ENCODE data around the gene LIMS2.

LIMS2 gene

DNA sequence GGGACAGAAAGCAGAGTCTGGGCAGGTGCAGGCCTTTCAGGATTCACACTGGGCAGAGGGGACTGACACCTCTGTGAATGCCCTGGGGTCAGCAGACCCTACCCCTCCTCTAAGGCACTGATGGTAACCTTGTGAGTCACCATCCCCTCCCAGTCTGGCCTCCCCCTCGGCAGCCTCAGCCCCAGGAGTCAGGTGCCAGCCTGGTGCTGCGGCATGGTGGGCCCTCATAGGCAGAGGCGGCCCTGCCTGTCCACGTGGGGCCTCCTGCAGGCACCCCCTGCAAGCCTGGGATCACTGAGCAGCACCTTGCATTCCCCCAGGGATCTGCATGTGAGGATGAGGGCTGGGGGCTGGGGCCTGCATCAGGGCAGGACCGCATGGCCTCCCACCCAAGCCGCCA is 34.2 kb downstream of the LIMS2 start:
- POLR2A ChIA-PET: no interaction called here

DNA sequence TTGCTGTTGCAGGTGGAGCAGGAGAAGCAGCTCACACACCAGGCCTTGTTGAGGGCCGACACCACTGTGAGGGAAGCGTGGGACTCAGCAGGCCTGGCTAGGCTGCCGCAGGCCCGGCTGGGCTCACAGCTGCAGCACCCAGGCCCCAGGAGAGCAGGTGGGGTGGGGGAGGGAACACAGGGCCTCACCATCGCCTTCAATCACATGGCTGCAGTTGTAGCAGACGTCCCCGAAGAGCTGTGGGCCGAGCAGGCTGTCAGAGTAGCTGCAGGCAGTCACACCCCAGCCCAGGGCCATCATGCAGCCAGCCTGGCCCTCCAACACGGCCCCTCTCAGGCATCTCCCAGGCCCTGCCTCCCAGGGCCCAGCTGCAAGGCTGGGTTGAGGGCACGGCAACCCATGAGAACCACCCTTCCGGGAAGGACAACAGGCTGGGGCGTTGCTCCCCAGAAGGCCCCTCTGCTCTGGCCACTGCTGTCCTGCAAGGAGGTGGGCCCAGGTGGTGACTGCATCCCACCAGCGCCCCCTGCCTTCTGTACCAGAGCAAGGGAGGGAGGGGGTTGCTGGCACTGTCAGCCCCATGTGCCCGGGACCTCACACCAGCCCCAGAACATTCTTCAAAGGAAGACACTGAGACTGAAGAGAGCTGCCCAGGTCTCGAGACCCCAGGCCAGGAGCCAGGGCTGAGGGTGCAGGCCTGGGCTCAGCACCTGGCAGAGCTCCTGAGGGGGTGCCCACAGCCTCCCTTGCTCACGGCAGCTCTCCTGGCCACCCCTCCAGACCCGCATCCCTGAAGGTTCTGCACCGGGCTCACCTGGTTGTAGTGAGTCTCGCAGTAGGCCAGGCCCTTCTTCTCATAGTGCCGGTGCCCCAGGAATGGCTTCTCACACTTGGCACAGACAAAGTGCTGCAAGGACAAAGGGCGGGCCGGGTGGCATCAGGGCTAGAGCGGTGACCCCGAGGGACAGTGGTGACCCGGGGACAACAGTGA is 35.0 kb downstream of the LIMS2 start:
- POLR2A ChIA-PET: no interaction called here
- TF ChIP-seq, protein P1, sequence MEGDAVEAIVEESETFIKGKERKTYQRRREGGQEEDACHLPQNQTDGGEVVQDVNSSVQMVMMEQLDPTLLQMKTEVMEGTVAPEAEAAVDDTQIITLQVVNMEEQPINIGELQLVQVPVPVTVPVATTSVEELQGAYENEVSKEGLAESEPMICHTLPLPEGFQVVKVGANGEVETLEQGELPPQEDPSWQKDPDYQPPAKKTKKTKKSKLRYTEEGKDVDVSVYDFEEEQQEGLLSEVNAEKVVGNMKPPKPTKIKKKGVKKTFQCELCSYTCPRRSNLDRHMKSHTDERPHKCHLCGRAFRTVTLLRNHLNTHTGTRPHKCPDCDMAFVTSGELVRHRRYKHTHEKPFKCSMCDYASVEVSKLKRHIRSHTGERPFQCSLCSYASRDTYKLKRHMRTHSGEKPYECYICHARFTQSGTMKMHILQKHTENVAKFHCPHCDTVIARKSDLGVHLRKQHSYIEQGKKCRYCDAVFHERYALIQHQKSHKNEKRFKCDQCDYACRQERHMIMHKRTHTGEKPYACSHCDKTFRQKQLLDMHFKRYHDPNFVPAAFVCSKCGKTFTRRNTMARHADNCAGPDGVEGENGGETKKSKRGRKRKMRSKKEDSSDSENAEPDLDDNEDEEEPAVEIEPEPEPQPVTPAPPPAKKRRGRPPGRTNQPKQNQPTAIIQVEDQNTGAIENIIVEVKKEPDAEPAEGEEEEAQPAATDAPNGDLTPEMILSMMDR (tag by site-specific recombination; IDR thresholded peaks at IDR 0.05): 0 out of 2 replicates have a peak, but pooled peaks have one; percentile 9
- TF ChIP-seq ZIC2 (tag by site-specific recombination; IDR thresholded peaks at IDR 0.05) (peak; percentile 14; the same call in 1 of the 2 replicates), ZNF169 (tag by site-specific recombination; IDR thresholded peaks at IDR 0.05) (no peak), ZNF248 (tag by site-specific recombination; IDR thresholded peaks at IDR 0.05) (no peak), ZFP69B (tag by site-specific recombination; IDR thresholded peaks at IDR 0.05) (peak; percentile 40; the same call in 1 of the 2 replicates)
- TF ChIP-seq, protein P2, sequence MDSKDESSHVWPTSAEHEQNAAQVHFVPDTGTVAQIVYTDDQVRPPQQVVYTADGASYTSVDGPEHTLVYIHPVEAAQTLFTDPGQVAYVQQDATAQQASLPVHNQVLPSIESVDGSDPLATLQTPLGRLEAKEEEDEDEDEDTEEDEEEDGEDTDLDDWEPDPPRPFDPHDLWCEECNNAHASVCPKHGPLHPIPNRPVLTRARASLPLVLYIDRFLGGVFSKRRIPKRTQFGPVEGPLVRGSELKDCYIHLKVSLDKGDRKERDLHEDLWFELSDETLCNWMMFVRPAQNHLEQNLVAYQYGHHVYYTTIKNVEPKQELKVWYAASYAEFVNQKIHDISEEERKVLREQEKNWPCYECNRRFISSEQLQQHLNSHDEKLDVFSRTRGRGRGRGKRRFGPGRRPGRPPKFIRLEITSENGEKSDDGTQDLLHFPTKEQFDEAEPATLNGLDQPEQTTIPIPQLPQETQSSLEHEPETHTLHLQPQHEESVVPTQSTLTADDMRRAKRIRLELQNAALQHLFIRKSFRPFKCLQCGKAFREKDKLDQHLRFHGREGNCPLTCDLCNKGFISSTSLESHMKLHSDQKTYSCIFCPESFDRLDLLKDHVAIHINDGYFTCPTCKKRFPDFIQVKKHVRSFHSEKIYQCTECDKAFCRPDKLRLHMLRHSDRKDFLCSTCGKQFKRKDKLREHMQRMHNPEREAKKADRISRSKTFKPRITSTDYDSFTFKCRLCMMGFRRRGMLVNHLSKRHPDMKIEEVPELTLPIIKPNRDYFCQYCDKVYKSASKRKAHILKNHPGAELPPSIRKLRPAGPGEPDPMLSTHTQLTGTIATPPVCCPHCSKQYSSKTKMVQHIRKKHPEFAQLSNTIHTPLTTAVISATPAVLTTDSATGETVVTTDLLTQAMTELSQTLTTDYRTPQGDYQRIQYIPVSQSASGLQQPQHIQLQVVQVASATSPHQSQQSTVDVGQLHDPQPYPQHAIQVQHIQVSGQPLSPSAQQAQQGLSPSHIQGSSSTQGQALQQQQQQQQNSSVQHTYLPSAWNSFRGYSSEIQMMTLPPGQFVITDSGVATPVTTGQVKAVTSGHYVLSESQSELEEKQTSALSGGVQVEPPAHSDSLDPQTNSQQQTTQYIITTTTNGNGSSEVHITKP (tag by site-specific recombination; IDR thresholded peaks at IDR 0.05): no peak
- TF ChIP-seq, protein P3, sequence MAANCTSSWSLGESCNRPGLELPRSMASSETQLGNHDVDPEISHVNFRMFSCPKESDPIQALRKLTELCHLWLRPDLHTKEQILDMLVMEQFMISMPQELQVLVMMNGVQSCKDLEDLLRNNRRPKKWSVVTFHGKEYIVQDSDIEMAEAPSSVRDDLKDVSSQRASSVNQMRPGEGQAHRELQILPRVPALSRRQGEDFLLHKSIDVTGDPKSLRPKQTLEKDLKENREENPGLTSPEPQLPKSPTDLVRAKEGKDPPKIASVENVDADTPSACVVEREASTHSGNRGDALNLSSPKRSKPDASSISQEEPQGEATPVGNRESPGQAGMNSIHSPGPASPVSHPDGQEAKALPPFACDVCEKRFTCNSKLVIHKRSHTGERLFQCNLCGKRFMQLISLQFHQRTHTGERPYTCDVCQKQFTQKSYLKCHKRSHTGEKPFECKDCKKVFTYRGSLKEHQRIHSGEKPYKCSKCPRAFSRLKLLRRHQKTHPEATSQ (tag by site-specific recombination; IDR thresholded peaks at IDR 0.05): no peak
- no peak overlapping the region for H3K27ac ChIP-seq (ENCODE audit: extremely low read depth, low read depth, low read length)
- CTCF ChIA-PET: interaction anchor here (0.6 to 4.5 kb wide), 7 partner anchors 10 to 73 kb away, joined by 3 to 31 read pairs (median 3); no protein-coding TSS in a partner anchor
- H3K9me3 ChIP-seq (ENCODE audit: control insufficient read depth, insufficient read depth, low read depth, low read length): no peaks in the 10 kb centered on the region
- H3K36me3 ChIP-seq (ENCODE audit: control insufficient read depth in 2 of 2, insufficient read depth in 1 of 2, low read length in 2 of 2): no peaks in the 10 kb centered on the region
- H3K4me1 ChIP-seq (ENCODE audit: control insufficient read depth, insufficient read depth, low read length): peaks cover 2% of the 10 kb centered on the region; the same call in 1 of the 2 replicates
- no peak overlapping the region for H3K4me3 ChIP-seq (ENCODE audit: low read depth, low read length)

More for the DNA sequence above, 34.2 kb downstream of the LIMS2 start:
- no peak overlapping the region for H3K4me3 ChIP-seq (ENCODE audit: low read depth, low read length)
- peak; percentile 39; the same call in 1 of the 2 replicates for TF ChIP-seq GLIS1 (tag by site-specific recombination; IDR thresholded peaks at IDR 0.05)
- TF ChIP-seq, protein P4, sequence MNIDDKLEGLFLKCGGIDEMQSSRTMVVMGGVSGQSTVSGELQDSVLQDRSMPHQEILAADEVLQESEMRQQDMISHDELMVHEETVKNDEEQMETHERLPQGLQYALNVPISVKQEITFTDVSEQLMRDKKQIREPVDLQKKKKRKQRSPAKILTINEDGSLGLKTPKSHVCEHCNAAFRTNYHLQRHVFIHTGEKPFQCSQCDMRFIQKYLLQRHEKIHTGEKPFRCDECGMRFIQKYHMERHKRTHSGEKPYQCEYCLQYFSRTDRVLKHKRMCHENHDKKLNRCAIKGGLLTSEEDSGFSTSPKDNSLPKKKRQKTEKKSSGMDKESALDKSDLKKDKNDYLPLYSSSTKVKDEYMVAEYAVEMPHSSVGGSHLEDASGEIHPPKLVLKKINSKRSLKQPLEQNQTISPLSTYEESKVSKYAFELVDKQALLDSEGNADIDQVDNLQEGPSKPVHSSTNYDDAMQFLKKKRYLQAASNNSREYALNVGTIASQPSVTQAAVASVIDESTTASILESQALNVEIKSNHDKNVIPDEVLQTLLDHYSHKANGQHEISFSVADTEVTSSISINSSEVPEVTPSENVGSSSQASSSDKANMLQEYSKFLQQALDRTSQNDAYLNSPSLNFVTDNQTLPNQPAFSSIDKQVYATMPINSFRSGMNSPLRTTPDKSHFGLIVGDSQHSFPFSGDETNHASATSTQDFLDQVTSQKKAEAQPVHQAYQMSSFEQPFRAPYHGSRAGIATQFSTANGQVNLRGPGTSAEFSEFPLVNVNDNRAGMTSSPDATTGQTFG (tag by site-specific recombination; IDR thresholded peaks at IDR 0.05; ENCODE audit: borderline replicate concordance): no peak
- no peak for TF ChIP-seq ZNF624 (tag by site-specific recombination; IDR thresholded peaks at IDR 0.05)
- 0 out of 2 replicates have a peak, but pooled peaks have one; percentile 12 for TF ChIP-seq GLIS2 (tag by site-specific recombination; IDR thresholded peaks at IDR 0.05)
- TF ChIP-seq, protein P1 (tag by site-specific recombination; IDR thresholded peaks at IDR 0.05): no peak
- H3K4me1 ChIP-seq (ENCODE audit: control insufficient read depth, insufficient read depth, low read length): peaks cover 2% of the 10 kb centered on the region; the same call in 1 of the 2 replicates
- no peak overlapping the region for H3K27ac ChIP-seq (ENCODE audit: extremely low read depth, low read depth, low read length)
- H3K36me3 ChIP-seq (ENCODE audit: control insufficient read depth in 2 of 2, insufficient read depth in 1 of 2, low read length in 2 of 2): no peaks in the 10 kb centered on the region
- H3K9me3 ChIP-seq (ENCODE audit: control insufficient read depth, insufficient read depth, low read depth, low read length): no peaks in the 10 kb centered on the region
- CTCF ChIA-PET: interaction anchor here (0.7 to 4.5 kb wide), 4 partner anchors 9 to 74 kb away, joined by 3 to 31 read pairs (median 3); no protein-coding TSS in a partner anchor

All from HEK293 (cell line).